H1 (cell line): ENCODE measurements around the gene BICD1. TPM values are rescaled to one million over a fixed set of nuclear protein-coding genes. Genes with fewer than 3 reads are reported as not detected.

Experiments
- BACH1 ChIP-seq: IDR thresholded peaks from 2 replicates; pipeline ENCODE4 v1.6.1; 2012; ENCODE audit warnings: low read length, improper control_type of control experiment
- BCL11A ChIP-seq, 2 experiments: IDR thresholded peaks; one replicate each; pipeline ENCODE4 v1.6.1; 2011; ENCODE audit warnings: low read depth in 2 of 2, low read length in 2 of 2, mild to moderate bottlenecking in 2 of 2
- CHD7 ChIP-seq: fragments of 300-600 bp; sonication (generic); IDR thresholded peaks from 2 replicates; pipeline ENCODE4 v1.7.1; 2012; ENCODE audit warnings: low read length, moderate library complexity, mild to moderate bottlenecking, inconsistent platforms; ENCODE audit not compliant: insufficient replicate concordance
- SP4 ChIP-seq: IDR thresholded peaks from 2 replicates; pipeline ENCODE4 v1.6.1; 2012; ENCODE audit warnings: low read length, inconsistent platforms
- polyA plus RNA-seq, 7 experiments: library from polyadenylated mRNA; depleted of rRNA in 3 of 7; stranded (reverse) in 5 of 7; unstranded in 2 of 7; fragments of >200 nt in 5 of 7; fragments of 200-250 nt in 2 of 7; gene quantifications; 1 replicate in 5 of 7; 2 replicates in 1 of 7; 4 replicates in 1 of 7; pipeline versions ENCODE4 v1.2.1 to v1.2.3, GENCODE V29; 2011 to 2013; ENCODE audit warnings: missing spikeins in 2 of 7, mixed read lengths in 2 of 7
- total RNA-seq: library from RNA; stranded (reverse); fragmentation: NEBNext Ultra II Directional; extraction: Animal tissue kit (Norgen Biotek cat#: 25700); gene quantifications from 2 replicates; pipeline ENCODE4 v1.2.1, GENCODE V29; 2021

The BICD1 gene
- total and polyA plus RNA-seq, 2 of the 8 experiments (the other 6 are each of a cell fraction or from before 2014, with no cell fraction given), result 34.1 to 58.4 TPM

DNA sequence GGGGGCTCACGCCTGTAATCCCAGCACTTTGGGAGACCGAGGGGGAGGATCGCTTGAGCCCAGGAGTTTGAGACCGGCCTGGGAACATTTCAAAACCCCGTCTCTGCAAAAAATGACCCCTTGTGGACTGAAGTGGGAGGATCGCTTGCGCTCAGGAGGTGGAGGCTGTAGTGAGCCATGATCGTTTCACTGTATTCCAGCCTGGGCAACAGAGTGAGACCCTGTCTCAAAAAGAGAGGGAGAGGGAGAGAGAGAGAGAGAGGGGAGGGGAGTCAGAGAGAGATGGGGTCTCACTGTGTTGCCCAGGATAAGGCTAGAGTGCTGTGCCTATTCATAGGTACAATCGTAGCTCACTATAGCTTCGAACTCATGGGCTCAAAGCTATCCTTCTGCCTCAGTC is 295.5 kb downstream of the BICD1 start (continued):
- TF ChIP-seq CHD7 (no peak), BACH1 (no peak), SP4 (no peak), BCL11A (IDR thresholded peaks at IDR 0.05; ENCODE audit: low read depth in 2 of 2, low read length in 2 of 2) (no peak)
